Measurements from ENCODE around the gene SH3RF1.
"Not testable (repeated sequence)": the region's sequence is repeated elsewhere in the genome, so short reads cannot be mapped to it uniquely, and the experiment has no call there.

SH3RF1 gene

GRCh38 chr4:169270810-169271691 is at the start of gene SH3RF1:
Gene SH3RF1, minus strand, starts transcription at chr4:169270956. Its CDS starts 1,744 bp downstream, at chr4:169269212.
- DNase-seq: peak; percentile 49
- peak; percentile 75 for ATAC-seq

GRCh38 chr4:169315530-169316343 is 45.0 kb upstream of the SH3RF1 start:
- DNase-seq: no peak
- ATAC-seq: no peak

- ATAC-seq: no peak
Measured at GRCh38 chr4:169314906-169315305, 44.1 kb upstream of the SH3RF1 start.

GRCh38 chr4:169313732-169314131 is 43.0 kb upstream of the SH3RF1 start:
- DNase-seq (no peak), ATAC-seq (no peak)

More at GRCh38 chr4:169314906-169315305, 44.1 kb upstream of the SH3RF1 start:
- DNase-seq: no peak

- DNase-seq (no peak), ATAC-seq (no peak)
Measured at GRCh38 chr4:169312690-169313422, 42.1 kb upstream of the SH3RF1 start.

- no peak for ATAC-seq
- DNase-seq: no peak
Measured at GRCh38 chr4:169311643-169312365, 41.0 kb upstream of the SH3RF1 start.

GRCh38 chr4:169309326-169309967 is 38.7 kb upstream of the SH3RF1 start:
- DNase-seq: no peak
- ATAC-seq: no peak

GRCh38 chr4:169307576-169307975 is 36.8 kb upstream of the SH3RF1 start:
- ATAC-seq: no peak

GRCh38 chr4:169305651-169306050 is 34.9 kb upstream of the SH3RF1 start:
- DNase-seq: no peak
- no peak for ATAC-seq

More at GRCh38 chr4:169307576-169307975, 36.8 kb upstream of the SH3RF1 start:
- no peak for DNase-seq

- no peak for ATAC-seq
Measured at GRCh38 chr4:169305173-169305572, 34.4 kb upstream of the SH3RF1 start.

GRCh38 chr4:169295822-169296221 is 25.1 kb upstream of the SH3RF1 start:
- ATAC-seq: no peak
- no peak for DNase-seq

More at GRCh38 chr4:169305173-169305572, 34.4 kb upstream of the SH3RF1 start:
- DNase-seq: no peak

GRCh38 chr4:169293343-169294176 is 22.8 kb upstream of the SH3RF1 start:
- DNase-seq (no peak), ATAC-seq (no peak)

- DNase-seq, ATAC-seq: not testable (repeated sequence)
Measured at GRCh38 chr4:169287983-169288382, 17.2 kb upstream of the SH3RF1 start.

GRCh38 chr4:169286562-169287301 is 16.0 kb upstream of the SH3RF1 start:
- ATAC-seq (no peak), DNase-seq (no peak)

GRCh38 chr4:169283114-169283509 is 12.4 kb upstream of the SH3RF1 start:
- no peak for DNase-seq

GRCh38 chr4:169282429-169283113 is 11.8 kb upstream of the SH3RF1 start:
- ATAC-seq: no peak
- no peak for DNase-seq

More at GRCh38 chr4:169283114-169283509, 12.4 kb upstream of the SH3RF1 start:
- no peak for ATAC-seq

- DNase-seq (no peak), ATAC-seq (no peak)
Measured at GRCh38 chr4:169279108-169279507, 8.4 kb upstream of the SH3RF1 start.

GRCh38 chr4:169278624-169279023 is 7.9 kb upstream of the SH3RF1 start:
- ATAC-seq (no peak), DNase-seq (no peak)

- not testable (repeated sequence) for DNase-seq, ATAC-seq
Measured at GRCh38 chr4:169277838-169278237, 7.1 kb upstream of the SH3RF1 start.

Data from stimulated activated naive CD8-positive, alpha-beta T cell treated with anti-CD3 and anti-CD28 coated beads, Interleukin-15, Interleukin-2, amounts not matched to agents 100 U/mL and 50 U/mL, for 24 hours (primary cell).